CD4-positive, alpha-beta T cell (primary cell): ENCODE results near the gene FABP2. TPM values are rescaled to one million over a fixed set of nuclear protein-coding genes. Genes with fewer than 3 reads are reported as not detected.
"Not testable (repeated sequence)": the region's sequence is repeated elsewhere in the genome, so short reads cannot be mapped to it uniquely, and the experiment has no call there.

Experiments
- ATAC-seq: fragments of 200-7000 bp; cut with Tn5 transposase; one replicate; pipeline ENCODE4 v1.10.0; 2022; ENCODE audit warnings: mild to moderate bottlenecking; ENCODE audit not compliant: poor library complexity
- CTCF ChIA-PET: fragments of 350-600 bp; sonication (Branson Sonifier 250); formaldehyde crosslinking; loops from one replicate; lab custom pipeline; 2021; ENCODE audit warnings: antibody characterized with exemption, inconsistent platforms; lab: Charles Lee
- POLR2A ChIA-PET: fragments of 350-600 bp; sonication (Branson Sonifier 250); formaldehyde crosslinking; loops from one replicate; lab custom pipeline; 2021; ENCODE audit warnings: antibody characterized with exemption, inconsistent platforms; lab: Charles Lee
- DNase-seq, 14 experiments: peaks; one replicate each; pipeline ENCODE4 v3.0.0-alpha.2; 2013 to 2020; ENCODE audit warnings: mixed read lengths in 2 of 14
- H3K27ac ChIP-seq, 2 donors: one replicate each; pipeline versions ENCODE4 v1.5.1 to v1.7.0; 2013; ENCODE audit warnings: low read length in 2 of 2, low read depth in 1 of 2, mild to moderate bottlenecking in 1 of 2
- H3K27me3 ChIP-seq, 2 experiments: 1 replicate in 1 of 2; 2 replicates in 1 of 2; pipeline versions ENCODE4 v1.6.1 to v1.7.0; 2013; ENCODE audit warnings: low read length in 2 of 2, control low read depth in 1 of 2, mild to moderate bottlenecking in 1 of 2, moderate library complexity in 1 of 2; ENCODE audit not compliant: insufficient read depth in 2 of 2, control insufficient read depth in 1 of 2
- H3K36me3 ChIP-seq: one replicate; pipeline ENCODE4 v1.6.1; 2013; ENCODE audit warnings: low read length, control low read depth; ENCODE audit not compliant: insufficient read depth
- H3K4me1 ChIP-seq: one replicate; pipeline ENCODE4 v1.6.1; 2013; ENCODE audit warnings: low read length, control low read depth; ENCODE audit not compliant: insufficient read depth
- H3K4me3 ChIP-seq: one replicate; pipeline ENCODE4 v1.5.1; 2013; ENCODE audit warnings: mild to moderate bottlenecking, low read length, moderate library complexity
- H3K9me3 ChIP-seq, 2 experiments: 1 replicate in 1 of 2; 2 replicates in 1 of 2; pipeline versions ENCODE4 v1.6.1 to v1.7.0; 2013; ENCODE audit warnings: low read length in 2 of 2, mild to moderate bottlenecking in 2 of 2, control low read depth in 1 of 2, moderate library complexity in 1 of 2; ENCODE audit not compliant: control insufficient read depth in 1 of 2, insufficient read depth in 1 of 2
- H3K27ac Mint-ChIP-seq: one replicate; pipeline ENCODE4 v1.8.0; 2020; ENCODE audit warnings: mixed read lengths
- H3K27me3 Mint-ChIP-seq: one replicate; pipeline ENCODE4 v1.8.0; 2021; ENCODE audit warnings: mixed read lengths
- H3K36me3 Mint-ChIP-seq: one replicate; pipeline ENCODE4 v1.8.0; 2021; ENCODE audit warnings: low read depth, mixed read lengths
- H3K4me1 Mint-ChIP-seq: one replicate; pipeline ENCODE4 v1.8.0; 2021; ENCODE audit warnings: low read depth, mixed read lengths
- H3K4me3 Mint-ChIP-seq: one replicate; pipeline ENCODE4 v1.8.0; 2020; ENCODE audit warnings: mild to moderate bottlenecking, mixed read lengths
- H3K9me3 Mint-ChIP-seq: one replicate; pipeline ENCODE4 v1.8.0; 2020; ENCODE audit warnings: mixed read lengths
- CTCF ChIP-seq: fragments of 200-600 bp; IDR thresholded peaks from one replicate; pipeline ENCODE4 v1.8.0; 2022; ENCODE audit warnings: antibody characterized with exemption, mild to moderate bottlenecking
- intact Hi-C, 2 experiments: fragments of 100-400 bp; cut with DNase I in 1 of 2; cut with micrococcal nuclease in 1 of 2; formaldehyde crosslinking; loops; one replicate each; pipeline versions ENCODE4 v1.15.1 to v1.9.0; 2023 to 2025; cut with DNase I, micrococcal nuclease
- total RNA-seq, 174 experiments: library from RNA in 2 of 174; stranded (reverse) in 2 of 174; gene quantifications; one replicate each; pipeline ENCODE4 v1.2.3 and lab custom pipeline; 2021 to 2026

The FABP2 gene
- total RNA-seq, 2 experiments from 2014 or later = not detected

GRCh38 chr4:119339895-119340294, 18.0 kb upstream of the FABP2 start:
- H3K27me3 Mint-ChIP-seq, H3K9me3 Mint-ChIP-seq, H3K4me1 Mint-ChIP-seq, CTCF ChIA-PET, H3K36me3 Mint-ChIP-seq, POLR2A ChIA-PET, H3K36me3 ChIP-seq, H3K9me3 ChIP-seq, H3K4me1 ChIP-seq, H3K4me3 Mint-ChIP-seq, ATAC-seq, H3K27me3 ChIP-seq, H3K27ac ChIP-seq, H3K4me3 ChIP-seq, DNase-seq, H3K27ac Mint-ChIP-seq: not testable (repeated sequence)
- intact Hi-C loops = loop anchor here in 1 of 2 experiments (10.0 kb wide), 1 partner anchor 65 kb away; no protein-coding TSS in a partner anchor

GRCh38 chr4:119337010-119337409, 15.1 kb upstream of the FABP2 start:
- ChIA-PET POLR2A (no interaction called here), CTCF (no interaction called here)
- ATAC-seq = no peak
- Histone ChIP-seq H3K36me3 (no peaks in the 10 kb centered on the region), H3K9me3 (no peaks in the 10 kb centered on the region), H3K4me3 (no peak overlapping the region), H3K4me1 (no peaks in the 10 kb centered on the region), H3K27me3 (no peaks in the 10 kb centered on the region), H3K27ac (no peak overlapping the region)
- peak in 1 of 14 experiments; percentile 7 for DNase-seq
- intact Hi-C loops = loop anchor here in 1 of 2 experiments (10.0 kb wide), 1 partner anchor 68 kb away; no protein-coding TSS in a partner anchor
- H3K9me3 Mint-ChIP-seq = no peaks in the 10 kb centered on the region
- H3K36me3 Mint-ChIP-seq = no peaks in the 10 kb centered on the region
- H3K4me3 Mint-ChIP-seq = no peak overlapping the region
- H3K4me1 Mint-ChIP-seq = no peaks in the 10 kb centered on the region
- H3K27ac Mint-ChIP-seq = no peak overlapping the region
- H3K27me3 Mint-ChIP-seq = no peaks in the 10 kb centered on the region
- no peak for TF ChIP-seq CTCF

DNA sequence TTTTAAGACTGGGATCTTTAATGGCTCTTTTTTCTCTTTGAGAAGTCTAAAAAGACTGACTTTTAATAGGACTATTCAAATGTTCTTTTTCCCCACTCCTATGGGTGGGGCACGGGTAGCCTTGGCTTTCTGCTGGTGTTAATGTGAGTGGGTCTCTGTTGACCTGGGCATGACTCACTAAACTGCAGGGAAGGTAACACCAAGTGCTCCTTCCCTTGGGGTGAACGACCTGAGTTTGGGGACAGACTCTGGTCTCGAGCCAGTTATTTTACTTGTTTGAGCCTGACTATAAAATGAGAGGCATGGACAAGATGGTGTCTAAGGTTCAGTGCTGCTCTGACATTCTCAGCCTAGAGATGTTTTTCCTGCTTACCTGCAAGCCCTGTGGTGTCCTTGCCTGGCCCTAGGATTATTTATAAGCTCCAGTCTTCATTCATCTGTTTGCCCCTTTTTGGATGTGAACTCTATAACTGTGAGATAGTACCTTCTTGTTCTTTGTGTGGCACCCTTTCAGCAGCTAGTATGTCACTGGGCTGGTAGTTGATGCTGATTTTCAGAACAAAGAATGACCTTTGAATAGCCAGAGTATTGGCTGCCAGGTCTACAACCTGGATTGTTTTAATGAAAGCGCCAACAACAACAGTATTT, 14.5 kb upstream of the FABP2 start:
- H3K27ac Mint-ChIP-seq, H3K9me3 ChIP-seq, H3K27me3 ChIP-seq, H3K4me1 Mint-ChIP-seq, CTCF ChIA-PET, H3K36me3 ChIP-seq, H3K36me3 Mint-ChIP-seq, DNase-seq, H3K4me3 ChIP-seq, H3K27ac ChIP-seq, POLR2A ChIA-PET, ATAC-seq, H3K9me3 Mint-ChIP-seq, H3K4me3 Mint-ChIP-seq, H3K4me1 ChIP-seq, H3K27me3 Mint-ChIP-seq: not testable (repeated sequence)
- intact Hi-C loops = loop anchor here in 1 of 2 experiments (10.0 kb wide), 1 partner anchor 68 kb away; no protein-coding TSS in a partner anchor

- ATAC-seq = no peak
- POLR2A ChIA-PET = no interaction called here
- Mint-ChIP-seq H3K4me1 (no peaks in the 10 kb centered on the region), H3K4me3 (no peak overlapping the region), H3K9me3 (peaks cover 2% of the 10 kb centered on the region), H3K27me3 (peaks cover 26% of the 10 kb centered on the region), H3K27ac (no peak overlapping the region), H3K36me3 (no peaks in the 10 kb centered on the region)
- H3K4me1 ChIP-seq = no peaks in the 10 kb centered on the region
- H3K4me3 ChIP-seq = no peak overlapping the region
- CTCF ChIA-PET = no interaction called here
- intact Hi-C loops = loop anchor here in 1 of 2 experiments (10.0 kb wide), 1 partner anchor 75 kb away; no protein-coding TSS in a partner anchor
- H3K27me3 ChIP-seq = no peaks in the 10 kb centered on the region
- H3K9me3 ChIP-seq = no peaks in the 10 kb centered on the region
- no peak overlapping the region for H3K27ac ChIP-seq
- TF ChIP-seq CTCF = no peak
- no peaks in the 10 kb centered on the region for H3K36me3 ChIP-seq
- DNase-seq = no peak
Measured at GRCh38 chr4:119329835-119330620, 8.1 kb upstream of the FABP2 start.
